Small intestine (tissue), 7 donors: ENCODE results near the gene ZAP70. TPM values are rescaled to one million over a fixed set of nuclear protein-coding genes. Genes with fewer than 3 reads are reported as not detected.

Experiments used
- DNase-seq, 2 donors: peaks; one replicate each; pipeline versions ENCODE4 v3.0.0 to v3.0.0-alpha.2; 2013
- FAIRE-seq: peaks from 2 replicates; lab custom pipeline; 2012; peaks lifted over from hg19 to GRCh38; lab: Jason Lieb, UNC
- H3K27ac ChIP-seq, 3 donors: one replicate each; pipeline ENCODE4 v1.5.1; 2013; ENCODE audit warnings: low read length in 2 of 3, mild to moderate bottlenecking in 2 of 3, control low read depth in 1 of 3, inconsistent platforms in 1 of 3, low read depth in 1 of 3, moderate library complexity in 1 of 3
- H3K27me3 ChIP-seq, 3 donors: one replicate each; pipeline ENCODE4 v1.6.1; 2013; ENCODE audit warnings: low read length in 3 of 3, inconsistent platforms in 1 of 3; ENCODE audit not compliant: control insufficient read depth in 3 of 3, insufficient read depth in 3 of 3
- H3K36me3 ChIP-seq, 3 donors: one replicate each; pipeline ENCODE4 v1.6.1; 2013; ENCODE audit warnings: low read length in 3 of 3, inconsistent platforms in 1 of 3, low read depth in 1 of 3, mild to moderate bottlenecking in 1 of 3, moderate library complexity in 1 of 3; ENCODE audit not compliant: control insufficient read depth in 3 of 3, insufficient read depth in 2 of 3
- H3K4me1 ChIP-seq, 3 donors: one replicate each; pipeline ENCODE4 v1.6.1; 2013; ENCODE audit warnings: low read length in 2 of 3, inconsistent platforms in 1 of 3, low read depth in 1 of 3, mild to moderate bottlenecking in 1 of 3, moderate library complexity in 1 of 3; ENCODE audit not compliant: control insufficient read depth in 3 of 3, insufficient read depth in 2 of 3
- H3K4me3 ChIP-seq, 3 donors: one replicate each; pipeline ENCODE4 v1.5.1; 2013; ENCODE audit warnings: low read length in 3 of 3, control low read depth in 1 of 3, inconsistent platforms in 1 of 3, low read depth in 1 of 3, mild to moderate bottlenecking in 1 of 3, moderate library complexity in 1 of 3
- H3K9me3 ChIP-seq, 2 donors: one replicate each; pipeline ENCODE4 v1.6.1; 2013; ENCODE audit warnings: low read depth in 1 of 2, low read length in 1 of 2; ENCODE audit not compliant: control insufficient read depth in 2 of 2, insufficient read depth in 1 of 2
- WGBS, 3 donors: extraction: QIAGEN DNeasy Blood & Tissue Kit; methylation state at CpG; one replicate each; pipeline ENCODE4 v1.1.7; 2013; 5-methylcytosine and 5-hydroxymethylcytosine counted together
- polyA plus RNA-seq, 4 donors: library from polyadenylated mRNA; stranded (reverse) in 3 of 4; unstranded in 1 of 4; fragments of 200-250 nt in 3 of 4; fragments of 120-200 nt in 1 of 4; gene quantifications; one replicate each; pipeline versions ENCODE4 v1.2.1 to v1.2.3, GENCODE V29; 2013
- donor health status: healthy with polysubstance abuse.
- donor health status: control.
- donor health status: control.
- donor health status: Bipolar disorder and iron deficiency.
- donor health status: healthy.

The ZAP70 gene
- polyA plus RNA-seq, 4 donors = 2.5 to 15.9 (median 3.9) TPM

- H3K4me3 ChIP-seq = peak overlapping the region in 1 of 3 donors; percentile 38
- FAIRE-seq (no peak), DNase-seq (no peak)
- no peaks in the 10 kb centered on the region for H3K4me1 ChIP-seq
- WGBS, 3 donors = 77 to 84% (median 82%) methylated on average over 20 to 21 of the region's 21 CpGs
- H3K27me3 ChIP-seq = no peaks in the 10 kb centered on the region
- no peaks in the 10 kb centered on the region for H3K9me3 ChIP-seq
- no peak overlapping the region for H3K27ac ChIP-seq
- no peaks in the 10 kb centered on the region for H3K36me3 ChIP-seq
These were observed 3.6 kb downstream of the ZAP70 start for GRCh38 chr2:97716695-97717612.

GRCh38 chr2:97717613-97717995 is 4.2 kb downstream of the ZAP70 start:
- Histone ChIP-seq H3K9me3 (no peaks in the 10 kb centered on the region), H3K4me3 (peak overlapping the region in 1 of 3 donors; percentile 38), H3K4me1 (no peaks in the 10 kb centered on the region), H3K27ac (peak overlapping the region in 2 of 3 donors; percentile 32 to 61), H3K27me3 (no peaks in the 10 kb centered on the region), H3K36me3 (no peaks in the 10 kb centered on the region)
- DNase-seq = no peak
- FAIRE-seq = no peak
- WGBS, 3 donors = 57 to 68% (median 57%) methylated on average over 3 of the region's 3 CpGs

- no peaks in the 10 kb centered on the region for H3K36me3 ChIP-seq
- WGBS, 3 donors = 64 to 68% (median 66%) methylated on average over 21 of the region's 21 CpGs
- no peaks in the 10 kb centered on the region for H3K4me1 ChIP-seq
- FAIRE-seq (no peak), DNase-seq (peak in 1 of 2 donors; percentile 51)
- peak overlapping the region in 1 of 3 donors; percentile 38 for H3K4me3 ChIP-seq
- H3K27me3 ChIP-seq = peaks cover 0 to 5% (median 0%) of the 10 kb centered on the region in 3 donors
- peak overlapping the region in 2 of 3 donors; percentile 32 to 61 for H3K27ac ChIP-seq
- no peaks in the 10 kb centered on the region for H3K9me3 ChIP-seq
These were observed 4.9 kb downstream of the ZAP70 start for GRCh38 chr2:97718051-97718882.

DNA sequence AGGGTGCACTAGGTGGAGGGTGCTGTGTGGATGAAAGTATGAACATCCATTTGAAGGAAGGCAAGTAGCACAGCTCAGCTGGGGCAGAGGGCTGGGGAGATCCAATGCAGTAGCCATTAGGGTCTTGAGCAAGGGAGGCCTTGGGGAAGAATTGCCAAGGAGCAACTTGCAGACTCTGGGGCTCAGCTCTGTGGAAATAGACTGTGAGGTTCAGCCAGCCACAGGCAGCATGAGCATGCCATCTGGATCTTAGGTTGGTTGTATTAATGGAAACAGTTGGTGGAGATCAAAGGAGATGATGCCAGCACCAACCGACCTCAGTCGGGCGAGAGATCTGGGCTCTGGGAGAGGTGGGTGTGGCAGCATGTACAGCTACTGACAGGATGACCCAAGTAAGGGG is 5.6 kb downstream of the ZAP70 start:
- Histone ChIP-seq H3K4me1 (no peaks in the 10 kb centered on the region), H3K36me3 (no peaks in the 10 kb centered on the region), H3K27ac (peak overlapping the region in 1 of 3 donors; percentile 14), H3K9me3 (no peaks in the 10 kb centered on the region), H3K4me3 (no peak overlapping the region), H3K27me3 (peaks cover 0 to 12% (median 0%) of the 10 kb centered on the region in 3 donors)
- FAIRE-seq (no peak), DNase-seq (no peak)
- 27 to 59% (median 30%) methylated on average over 3 of the region's 3 CpGs for WGBS, 3 donors

DNA sequence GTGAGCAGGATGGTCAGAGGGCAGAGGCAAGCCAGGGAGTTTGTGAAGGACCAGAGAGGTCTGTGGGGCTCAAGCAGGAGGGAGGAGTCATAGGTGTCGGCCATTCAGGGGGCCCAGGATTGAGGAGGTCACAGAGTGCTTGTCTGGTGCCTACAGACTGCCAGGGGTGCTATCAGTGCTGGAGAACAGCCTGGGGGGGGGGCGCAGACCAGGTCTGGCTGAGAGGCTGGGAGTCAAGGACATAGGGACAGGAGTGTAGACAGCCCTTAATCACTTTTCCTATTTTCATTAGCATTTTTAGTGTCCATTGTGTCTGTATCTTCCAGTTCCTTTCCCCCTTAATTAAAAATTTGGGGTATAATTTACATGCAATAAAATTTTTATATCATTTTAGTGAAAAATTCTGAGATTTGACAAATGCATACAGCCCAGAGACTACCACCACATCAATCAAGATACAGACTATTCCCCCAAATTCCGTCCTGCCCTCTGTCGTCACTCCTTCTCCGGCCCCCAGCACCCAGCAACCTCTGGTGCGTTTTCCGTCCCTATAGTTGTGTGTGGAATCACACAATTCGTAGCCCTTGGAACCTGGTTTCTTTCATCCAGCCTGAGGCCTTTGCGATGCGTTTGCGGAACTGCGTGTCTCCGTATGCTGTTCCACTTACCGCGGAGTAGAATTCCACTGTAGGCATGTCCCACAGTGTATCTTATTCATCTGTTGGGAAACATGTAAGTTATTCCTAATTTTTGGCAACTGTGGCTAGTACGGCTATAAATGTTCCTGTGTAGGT is 6.2 kb downstream of the ZAP70 start:
- Histone ChIP-seq H3K4me3 (no peak overlapping the region), H3K4me1 (no peaks in the 10 kb centered on the region), H3K36me3 (no peaks in the 10 kb centered on the region), H3K27me3 (peaks cover 0 to 18% (median 0%) of the 10 kb centered on the region in 3 donors), H3K27ac (peak overlapping the region in 1 of 3 donors; percentile 14), H3K9me3 (no peaks in the 10 kb centered on the region)
- FAIRE-seq (no peak), DNase-seq (no peak)
- 92 to 94% (median 93%) methylated on average over 16 of the region's 16 CpGs for WGBS, 3 donors

DNA sequence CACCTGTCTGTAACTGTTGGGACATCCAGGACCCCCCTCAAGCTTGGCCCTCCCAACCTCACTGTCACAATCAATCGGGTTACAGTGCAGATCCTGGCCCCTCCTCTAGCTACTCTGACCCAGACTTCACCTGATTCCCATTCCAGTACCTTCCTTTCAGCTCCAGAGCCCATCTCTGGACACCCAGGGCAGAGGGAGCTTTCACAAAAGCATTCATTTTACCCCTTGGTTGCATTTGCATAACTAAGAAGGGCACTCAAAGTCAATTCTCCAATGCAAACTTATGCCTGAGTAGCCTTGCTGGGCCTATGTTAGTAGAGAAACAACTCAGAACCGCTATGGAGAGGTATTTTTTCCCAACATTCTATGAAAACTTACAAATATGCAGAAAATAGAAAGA is 7.4 kb downstream of the ZAP70 start:
- H3K36me3 ChIP-seq = no peaks in the 10 kb centered on the region
- H3K9me3 ChIP-seq = no peaks in the 10 kb centered on the region
- WGBS, 3 donors = 72 to 77% (median 73%) methylated on average over 2 of the region's 2 CpGs
- H3K4me3 ChIP-seq = no peak overlapping the region
- no peaks in the 10 kb centered on the region for H3K4me1 ChIP-seq
- FAIRE-seq (no peak), DNase-seq (no peak)
- H3K27ac ChIP-seq = no peak overlapping the region
- peaks cover 0 to 24% (median 0%) of the 10 kb centered on the region in 3 donors for H3K27me3 ChIP-seq

- Histone ChIP-seq H3K36me3 (no peaks in the 10 kb centered on the region), H3K27me3 (peaks cover 0 to 24% (median 0%) of the 10 kb centered on the region in 3 donors), H3K4me3 (no peak overlapping the region), H3K4me1 (no peaks in the 10 kb centered on the region), H3K27ac (no peak overlapping the region), H3K9me3 (no peaks in the 10 kb centered on the region)
- FAIRE-seq (no peak), DNase-seq (no peak)
- 92 to 100% (median 98%) methylated on average over 6 of the region's 6 CpGs for WGBS, 3 donors
These were observed 8.9 kb downstream of the ZAP70 start for GRCh38 chr2:97722227-97722626.
